ENCODE results near the gene USP5. TPM values are rescaled to one million over a fixed set of nuclear protein-coding genes. Genes with fewer than 3 reads are reported as not detected.
A peak's percentile ranks its signal among the peaks of the same experiment; 100 is the strongest.

Gene USP5
- total RNA-seq (10 to 100 TPM; 37.1 to 44.7 (median 41.5) TPM), polyA plus RNA-seq (10 to 100 TPM; 25.4 to 51.5 (median 26.4) TPM)

- peak within 1 kb of the TSS; percentile 59 to 74 (median 68) for H3K4me3 ChIP-seq
- H3K4me1 ChIP-seq = peaks cover 0 to 22% (median 15%) of the 10 kb centered on the region in 4 donors
- peak; percentile 100 for DNase-seq
- intact Hi-C loops (cut with DNase I) = no loop called here
- peak within 1 kb of the TSS; percentile 91 to 99 (median 96) for H3K27ac ChIP-seq
- TF ChIP-seq POLR2AphosphoS5 (IDR thresholded peaks at IDR 0.05) (peak in 3 of 4 donors; percentile 72 to 75 (median 75)), POLR2A (IDR thresholded peaks at IDR 0.05) (peak in 1 of 2 donors; percentile 20), EP300 (IDR thresholded peaks at IDR 0.05) (no peak)
- TF ChIP-seq, protein P1, sequence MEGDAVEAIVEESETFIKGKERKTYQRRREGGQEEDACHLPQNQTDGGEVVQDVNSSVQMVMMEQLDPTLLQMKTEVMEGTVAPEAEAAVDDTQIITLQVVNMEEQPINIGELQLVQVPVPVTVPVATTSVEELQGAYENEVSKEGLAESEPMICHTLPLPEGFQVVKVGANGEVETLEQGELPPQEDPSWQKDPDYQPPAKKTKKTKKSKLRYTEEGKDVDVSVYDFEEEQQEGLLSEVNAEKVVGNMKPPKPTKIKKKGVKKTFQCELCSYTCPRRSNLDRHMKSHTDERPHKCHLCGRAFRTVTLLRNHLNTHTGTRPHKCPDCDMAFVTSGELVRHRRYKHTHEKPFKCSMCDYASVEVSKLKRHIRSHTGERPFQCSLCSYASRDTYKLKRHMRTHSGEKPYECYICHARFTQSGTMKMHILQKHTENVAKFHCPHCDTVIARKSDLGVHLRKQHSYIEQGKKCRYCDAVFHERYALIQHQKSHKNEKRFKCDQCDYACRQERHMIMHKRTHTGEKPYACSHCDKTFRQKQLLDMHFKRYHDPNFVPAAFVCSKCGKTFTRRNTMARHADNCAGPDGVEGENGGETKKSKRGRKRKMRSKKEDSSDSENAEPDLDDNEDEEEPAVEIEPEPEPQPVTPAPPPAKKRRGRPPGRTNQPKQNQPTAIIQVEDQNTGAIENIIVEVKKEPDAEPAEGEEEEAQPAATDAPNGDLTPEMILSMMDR (IDR thresholded peaks at IDR 0.05) = no peak
- 0 to 1% methylated on average over 65 of the region's 65 CpGs for WGBS, 2 donors
- no peaks in the 10 kb centered on the region for H3K27me3 ChIP-seq
- H3K36me3 ChIP-seq = peaks cover 15 to 37% (median 17%) of the 10 kb centered on the region in 4 donors
- H3K9me3 ChIP-seq = no peaks in the 10 kb centered on the region
Observed at GRCh38 chr12:6851921-6852650, at the start of gene USP5. Gene USP5 (plus strand): TSS chr12:6852150. CDS start chr12:6852180, 30 bp downstream.

DNA sequence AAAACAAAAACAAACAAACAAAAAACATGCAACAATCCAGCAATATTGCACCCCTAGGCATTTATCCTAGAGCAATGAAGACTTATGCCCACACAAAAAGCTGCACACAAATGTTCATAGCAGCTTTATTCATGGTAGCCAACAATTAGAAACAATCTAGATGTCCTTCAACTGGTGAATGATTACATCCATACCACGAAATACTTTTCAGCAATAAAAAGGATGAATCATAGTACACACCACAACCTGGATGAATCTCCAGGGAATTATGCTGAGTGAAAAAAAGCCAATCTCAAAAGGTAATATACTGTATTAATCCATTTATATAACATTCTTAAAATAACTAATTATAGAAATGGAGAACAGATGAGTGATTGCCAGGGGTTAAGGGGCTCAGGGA lies 44.8 kb upstream of the USP5 start:
- H3K4me1 ChIP-seq = no peaks in the 10 kb centered on the region
- H3K27ac ChIP-seq = no peak overlapping the region
- H3K36me3 ChIP-seq = no peaks in the 10 kb centered on the region
- no peaks in the 10 kb centered on the region for H3K27me3 ChIP-seq
- DNase-seq = no peak
- intact Hi-C loops (cut with DNase I) = no loop called here
- 9 to 66% methylated on average over 1 of the region's 1 CpG for WGBS, 2 donors
- TF ChIP-seq EP300 (IDR thresholded peaks at IDR 0.05) = no peak
- TF ChIP-seq POLR2AphosphoS5 (IDR thresholded peaks at IDR 0.05) = no peak
- no peak for TF ChIP-seq POLR2A (IDR thresholded peaks at IDR 0.05)
- TF ChIP-seq, protein P1 (IDR thresholded peaks at IDR 0.05) = no peak
- H3K4me3 ChIP-seq = no peak overlapping the region
- H3K9me3 ChIP-seq = no peaks in the 10 kb centered on the region

DNA sequence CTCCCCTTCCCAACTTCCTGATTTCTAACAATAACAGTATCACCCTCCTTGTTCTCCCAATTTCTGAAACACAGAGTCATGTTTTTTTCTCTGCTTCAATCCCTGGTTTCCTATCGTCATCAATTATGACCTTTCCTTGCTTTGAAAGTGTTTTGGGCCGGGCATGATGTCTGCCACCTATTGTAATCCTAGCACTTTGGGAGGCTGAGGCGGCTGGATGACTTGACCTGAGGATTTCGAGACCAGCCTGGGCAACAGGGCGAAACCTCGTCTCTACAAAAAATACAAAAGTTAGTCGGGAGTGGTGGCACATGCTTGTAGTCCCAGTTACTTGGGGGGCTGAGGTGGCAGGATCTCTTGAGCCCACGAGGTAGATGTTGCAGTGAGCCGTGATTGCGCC lies 42.9 kb upstream of the USP5 start:
- WGBS, 2 donors = 85 to 87% methylated on average over 10 of the region's 10 CpGs
- DNase-seq = no peak
- Histone ChIP-seq H3K27ac (no peak overlapping the region), H3K27me3 (no peaks in the 10 kb centered on the region), H3K4me1 (no peaks in the 10 kb centered on the region), H3K4me3 (no peak overlapping the region), H3K9me3 (no peaks in the 10 kb centered on the region), H3K36me3 (no peaks in the 10 kb centered on the region)
- TF ChIP-seq, protein P1 (IDR thresholded peaks at IDR 0.05) = no peak
- no peak for TF ChIP-seq POLR2AphosphoS5 (IDR thresholded peaks at IDR 0.05)
- TF ChIP-seq POLR2A (IDR thresholded peaks at IDR 0.05) = no peak
- no peak for TF ChIP-seq EP300 (IDR thresholded peaks at IDR 0.05)
- intact Hi-C loops (cut with DNase I) = no loop called here

DNA sequence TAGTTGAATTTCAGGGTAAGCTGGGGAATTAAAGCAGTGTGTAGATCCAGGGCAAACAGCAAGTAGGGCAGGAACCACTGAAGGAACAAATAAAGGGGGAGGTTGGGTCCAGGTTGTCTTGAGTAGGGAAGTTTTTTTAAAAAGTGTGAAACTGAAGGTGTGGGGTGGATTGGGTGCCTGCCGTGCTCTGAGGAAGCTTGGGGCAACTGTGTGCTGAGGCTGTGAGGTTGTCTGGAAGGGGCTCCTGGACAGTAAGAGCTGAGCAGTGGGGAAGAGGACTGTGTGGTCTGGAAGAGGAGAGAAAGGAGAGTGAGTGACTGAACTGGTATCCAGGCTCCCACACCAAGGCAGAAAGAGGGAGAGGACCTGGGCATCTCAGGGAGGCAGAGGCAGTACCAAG lies 41.2 kb upstream of the USP5 start:
- TF ChIP-seq POLR2A (IDR thresholded peaks at IDR 0.05) (no peak), EP300 (IDR thresholded peaks at IDR 0.05) (no peak), POLR2AphosphoS5 (IDR thresholded peaks at IDR 0.05) (no peak)
- TF ChIP-seq, protein P1 (IDR thresholded peaks at IDR 0.05) = no peak
- Histone ChIP-seq H3K36me3 (no peaks in the 10 kb centered on the region), H3K4me1 (no peaks in the 10 kb centered on the region), H3K27ac (no peak overlapping the region), H3K27me3 (no peaks in the 10 kb centered on the region), H3K9me3 (no peaks in the 10 kb centered on the region), H3K4me3 (no peak overlapping the region)
- DNase-seq = no peak
- intact Hi-C loops (cut with DNase I) = no loop called here
- WGBS, 2 donors = 68 to 77% methylated on average over 1 of the region's 1 CpG
